NCI-H82 (cell line): ENCODE results near the gene PRR29.
"Not testable (repeated sequence)": the region's sequence is repeated elsewhere in the genome, so short reads cannot be mapped to it uniquely, and the experiment has no call there.

Experiments used
- DNase-seq: peaks from one replicate; lab custom pipeline; 2025; lab: John Stamatoyannopoulos, UW

The PRR29 gene

DNA sequence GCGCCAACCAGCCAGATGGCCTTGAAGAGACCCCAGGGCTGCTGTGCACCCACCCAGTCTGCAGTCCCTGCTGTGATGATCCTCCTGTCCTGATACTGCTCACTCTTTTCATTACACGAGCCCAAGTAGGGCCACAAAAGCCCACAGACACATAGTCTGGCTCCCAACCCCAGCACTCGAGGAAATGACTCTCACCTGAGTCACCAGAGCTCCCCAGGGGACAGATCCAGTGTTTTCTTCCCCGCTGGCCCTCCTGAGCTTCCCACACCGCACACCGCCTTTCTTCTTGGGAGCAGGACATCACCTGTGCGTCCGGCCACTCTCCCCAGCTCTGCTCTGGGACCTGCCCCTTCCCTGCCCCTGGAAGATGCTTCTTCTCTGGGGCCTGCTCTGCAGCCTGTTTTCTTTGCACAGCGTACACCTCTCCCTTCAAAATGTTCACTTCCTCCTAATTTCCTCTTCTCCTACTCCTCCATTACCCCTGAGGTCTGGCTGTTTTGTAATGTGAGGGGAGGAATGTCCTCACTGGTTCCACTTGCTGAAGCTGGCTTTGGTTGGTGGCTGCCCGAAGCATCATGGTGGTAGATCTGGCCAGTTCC is 23.5 kb upstream of the PRR29 start:
- no peak for DNase-seq

DNA sequence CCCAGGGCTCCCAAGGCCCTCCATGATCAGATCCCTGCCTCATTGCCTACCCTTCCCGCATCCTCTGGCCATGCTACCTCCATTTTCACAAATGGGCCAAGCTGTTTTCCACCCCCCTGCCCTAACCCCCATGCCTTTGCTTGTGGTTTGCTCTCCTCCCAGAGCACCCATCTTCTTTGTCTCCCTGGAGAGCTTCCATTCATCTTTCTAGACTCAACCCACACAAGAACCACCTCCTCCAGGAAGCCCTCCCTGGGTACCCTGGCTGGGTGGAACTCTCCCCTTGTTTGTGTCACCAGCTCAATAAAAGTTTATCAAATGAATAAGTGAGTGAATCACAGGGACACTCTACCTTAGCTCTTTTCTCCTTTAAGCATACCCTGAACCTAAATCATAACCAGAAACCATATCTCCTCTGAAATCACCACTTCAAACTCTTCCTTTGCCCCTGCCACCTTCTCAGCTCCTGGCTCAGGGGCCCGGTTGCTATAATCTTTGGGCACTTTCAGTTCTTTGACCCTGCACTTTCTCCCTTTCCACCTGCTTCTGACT is 22.5 kb upstream of the PRR29 start:
- no peak for DNase-seq

DNA sequence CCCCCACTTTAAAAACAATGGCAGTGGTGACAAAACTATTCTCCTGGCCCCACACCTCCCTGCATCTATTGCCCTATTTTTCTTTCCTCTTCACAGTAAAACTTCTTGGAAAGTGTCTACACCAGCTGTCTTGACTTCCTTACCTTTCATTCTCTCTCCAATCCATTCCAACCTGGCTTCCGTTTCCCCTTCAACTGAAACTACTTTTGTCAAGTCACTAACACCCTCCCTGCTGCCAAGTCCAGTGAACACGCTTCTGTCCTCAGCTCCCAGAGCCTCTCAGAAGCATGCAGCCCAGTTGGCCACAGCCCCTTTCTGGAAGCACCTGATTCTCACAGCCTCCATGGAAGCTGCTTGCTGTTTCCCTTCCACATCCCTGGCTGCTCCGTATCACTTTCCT is 21.4 kb upstream of the PRR29 start:
- DNase-seq, result no peak

DNA sequence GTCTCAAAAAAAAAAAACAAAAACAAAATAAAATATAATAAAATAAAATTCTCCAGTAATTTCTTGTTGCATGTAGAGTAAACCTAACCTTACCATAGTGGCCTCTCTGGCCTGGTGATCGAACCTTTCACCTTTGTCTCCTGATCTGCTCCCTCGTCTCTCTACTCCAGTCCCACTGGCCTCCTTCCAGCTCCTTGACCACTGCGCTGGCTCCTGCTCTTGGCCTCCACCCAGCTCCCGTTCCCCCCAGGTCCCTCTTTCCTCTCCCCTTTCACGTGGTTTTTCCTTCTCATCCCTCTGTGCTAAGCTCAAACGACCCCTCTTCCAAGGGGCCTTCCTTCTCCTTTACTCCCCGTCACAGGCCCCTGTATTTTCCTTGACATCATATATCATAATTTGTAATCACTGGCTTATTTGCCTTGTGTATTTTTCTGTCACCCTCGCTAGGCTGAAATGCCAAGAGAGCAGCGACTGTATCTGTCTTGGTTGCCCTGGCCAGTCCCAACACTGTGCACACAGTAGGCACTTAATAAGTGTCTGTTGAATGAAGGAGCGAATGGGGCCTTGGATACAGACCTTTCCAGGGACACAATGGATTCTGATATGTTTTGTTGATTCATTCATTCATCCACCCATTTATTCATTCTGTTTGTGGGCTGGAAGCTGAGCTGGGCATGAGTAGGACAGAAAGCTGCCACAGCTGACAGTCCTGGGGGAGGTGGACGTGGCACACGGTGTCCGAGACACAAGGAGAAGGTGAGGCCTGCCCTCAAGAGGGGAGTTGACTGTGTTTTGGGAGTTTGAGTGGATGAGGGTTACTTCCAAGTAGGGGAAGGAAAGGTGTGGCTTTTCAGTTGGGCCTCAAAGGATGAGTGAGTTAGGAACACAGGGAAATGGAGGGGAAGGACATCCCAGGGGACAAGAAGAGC is 19.6 kb upstream of the PRR29 start:
- no peak for DNase-seq

DNA sequence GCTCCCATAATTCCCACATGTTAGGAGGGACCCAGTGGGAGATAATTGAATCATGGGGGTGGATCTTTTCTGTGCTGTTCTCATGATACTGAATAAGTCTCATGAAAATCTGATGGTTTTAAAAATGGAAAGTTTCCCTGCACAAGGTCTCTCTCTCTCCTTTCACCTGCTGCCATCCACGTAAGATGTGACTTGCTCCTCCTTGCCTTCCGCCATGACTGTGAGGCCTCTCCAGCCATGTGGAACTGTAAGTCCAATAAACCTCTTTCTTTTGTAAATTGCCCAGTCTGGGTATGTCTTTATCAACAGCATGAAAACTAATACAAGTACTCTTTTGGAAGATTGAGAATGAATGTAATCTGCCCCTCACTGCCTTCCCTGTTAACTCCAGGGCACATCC is 15.5 kb upstream of the PRR29 start:
- DNase-seq, result not testable (repeated sequence)

DNA sequence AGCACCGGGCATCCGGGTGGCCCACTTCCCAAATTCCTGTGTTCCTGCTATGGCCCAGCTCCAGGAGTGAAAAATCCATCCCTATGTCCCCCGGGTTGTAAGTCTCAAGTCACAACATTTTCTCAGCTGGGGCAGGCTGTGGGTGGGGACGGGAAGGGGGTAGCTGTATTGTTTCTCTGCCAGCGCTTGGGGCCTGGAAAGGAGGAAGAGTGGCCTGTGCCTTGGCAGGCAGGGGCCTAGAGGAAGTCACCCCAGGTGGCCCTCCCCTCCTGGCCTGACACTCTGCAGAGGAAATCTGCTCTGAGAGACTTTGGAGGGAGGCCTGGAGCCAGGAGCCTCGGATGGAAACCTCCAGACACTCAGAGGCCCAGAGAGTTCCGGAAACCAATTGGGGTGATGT is 14.8 kb upstream of the PRR29 start:
- no peak for DNase-seq

DNA sequence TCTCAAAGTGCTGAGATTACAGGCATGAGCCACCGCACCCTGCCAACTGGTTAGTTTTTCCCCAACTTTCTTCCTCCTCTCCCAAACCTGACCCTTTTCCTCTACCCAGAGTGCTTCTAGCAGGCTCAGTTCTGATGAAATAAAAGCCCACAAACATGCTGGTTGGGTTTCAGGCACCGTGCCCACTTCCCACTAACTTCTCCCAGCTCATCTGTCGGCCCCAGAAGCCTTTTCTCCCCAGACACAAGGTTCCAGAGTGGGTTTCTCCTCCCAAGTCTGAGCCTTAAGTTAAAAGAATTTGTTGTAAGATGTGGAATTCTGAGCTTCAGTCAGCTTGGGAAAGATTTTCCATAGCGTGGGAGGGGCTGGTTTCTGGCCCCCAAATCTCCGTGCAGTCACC is 13.9 kb upstream of the PRR29 start:
- no peak for DNase-seq

DNA sequence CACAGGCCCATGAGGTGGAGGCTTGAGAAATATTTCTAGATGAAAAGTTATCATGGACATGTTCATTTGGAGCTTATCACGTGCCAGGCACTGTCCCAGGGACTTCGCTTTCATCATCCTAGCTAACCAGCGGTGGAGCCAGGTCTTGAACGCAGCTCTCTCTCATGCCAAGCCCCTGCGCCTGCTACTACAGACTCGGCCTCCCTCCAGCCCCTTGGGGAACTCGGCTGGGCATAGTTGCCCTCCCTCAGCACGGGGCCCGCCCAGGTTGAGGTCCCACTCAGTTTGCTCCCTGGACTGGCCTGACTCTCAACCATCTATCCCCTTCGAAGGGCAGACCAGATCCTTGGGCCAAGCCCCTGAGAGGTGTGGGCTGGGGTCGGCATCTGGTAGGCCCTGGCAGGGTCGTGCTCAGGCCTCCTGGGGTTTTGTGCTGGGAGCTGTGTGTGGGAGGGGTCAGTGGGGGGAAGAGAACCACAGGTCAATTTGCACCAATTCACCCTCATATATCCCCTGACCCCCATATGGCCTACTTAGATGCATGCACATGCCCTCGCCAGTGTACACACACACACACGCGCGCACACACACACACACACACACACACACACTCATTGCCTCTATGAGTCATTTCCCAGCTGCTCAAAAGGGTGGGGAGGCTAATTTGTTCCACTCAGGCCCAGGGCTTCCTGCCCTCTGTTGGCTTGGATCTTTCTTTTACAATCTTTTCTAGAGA is 13.3 kb upstream of the PRR29 start:
- DNase-seq, result no peak

DNA sequence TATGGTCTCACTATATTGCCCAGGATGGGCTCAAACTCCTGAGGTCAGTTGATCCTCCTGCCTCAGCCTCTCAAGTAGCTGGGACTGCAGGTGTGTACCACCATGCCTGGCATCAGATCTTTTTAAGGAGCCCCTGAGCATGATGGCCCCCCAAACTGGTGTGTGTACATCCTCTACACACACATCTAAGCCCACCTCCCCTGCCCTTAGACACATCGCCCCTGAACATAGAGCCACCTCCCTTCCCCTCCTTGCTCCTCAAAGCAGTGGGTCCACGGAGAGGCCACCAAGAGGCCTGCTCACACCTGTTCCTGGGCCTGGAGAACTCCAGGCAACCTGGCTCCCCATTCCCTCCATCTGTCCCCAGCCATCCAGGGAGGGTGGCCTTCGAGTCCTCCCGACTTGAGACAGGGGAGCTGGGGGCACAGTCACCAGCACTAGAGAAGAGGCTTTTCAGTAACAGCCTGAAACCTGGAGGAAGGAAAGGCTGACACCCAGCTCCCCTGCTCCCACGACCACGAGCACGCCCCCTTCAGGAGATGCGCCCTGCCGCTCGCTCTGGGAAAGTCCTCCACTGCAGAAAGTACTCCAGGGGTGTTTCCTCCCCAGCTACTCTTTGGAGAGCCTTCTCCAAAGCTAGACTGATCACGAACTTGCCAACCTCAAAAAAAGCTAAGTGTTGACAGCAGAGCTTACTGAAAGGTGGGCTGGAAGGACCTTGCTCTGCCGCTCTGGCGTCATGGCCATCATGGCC is 12.6 kb upstream of the PRR29 start:
- no peak for DNase-seq

DNA sequence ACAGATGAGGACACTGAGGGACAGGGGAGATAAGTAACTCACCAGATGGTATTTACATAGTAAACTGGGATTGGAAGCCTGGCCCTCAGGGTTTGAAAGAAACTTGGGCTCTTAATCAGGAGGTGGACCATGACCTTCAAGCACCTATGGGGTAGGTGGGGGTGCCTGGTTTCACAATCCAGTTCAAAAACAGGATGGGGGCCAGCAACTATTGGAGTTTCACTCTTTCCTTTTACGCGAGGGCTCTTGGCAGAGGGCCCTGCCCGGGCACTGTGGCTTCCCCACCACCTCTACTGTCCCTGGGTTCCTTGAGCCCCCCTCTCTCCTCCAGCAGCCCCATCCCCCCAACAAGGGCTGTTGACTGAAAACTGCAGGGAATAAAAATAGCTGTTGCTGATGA is 11.3 kb upstream of the PRR29 start:
- DNase-seq, result peak; percentile 81

DNA sequence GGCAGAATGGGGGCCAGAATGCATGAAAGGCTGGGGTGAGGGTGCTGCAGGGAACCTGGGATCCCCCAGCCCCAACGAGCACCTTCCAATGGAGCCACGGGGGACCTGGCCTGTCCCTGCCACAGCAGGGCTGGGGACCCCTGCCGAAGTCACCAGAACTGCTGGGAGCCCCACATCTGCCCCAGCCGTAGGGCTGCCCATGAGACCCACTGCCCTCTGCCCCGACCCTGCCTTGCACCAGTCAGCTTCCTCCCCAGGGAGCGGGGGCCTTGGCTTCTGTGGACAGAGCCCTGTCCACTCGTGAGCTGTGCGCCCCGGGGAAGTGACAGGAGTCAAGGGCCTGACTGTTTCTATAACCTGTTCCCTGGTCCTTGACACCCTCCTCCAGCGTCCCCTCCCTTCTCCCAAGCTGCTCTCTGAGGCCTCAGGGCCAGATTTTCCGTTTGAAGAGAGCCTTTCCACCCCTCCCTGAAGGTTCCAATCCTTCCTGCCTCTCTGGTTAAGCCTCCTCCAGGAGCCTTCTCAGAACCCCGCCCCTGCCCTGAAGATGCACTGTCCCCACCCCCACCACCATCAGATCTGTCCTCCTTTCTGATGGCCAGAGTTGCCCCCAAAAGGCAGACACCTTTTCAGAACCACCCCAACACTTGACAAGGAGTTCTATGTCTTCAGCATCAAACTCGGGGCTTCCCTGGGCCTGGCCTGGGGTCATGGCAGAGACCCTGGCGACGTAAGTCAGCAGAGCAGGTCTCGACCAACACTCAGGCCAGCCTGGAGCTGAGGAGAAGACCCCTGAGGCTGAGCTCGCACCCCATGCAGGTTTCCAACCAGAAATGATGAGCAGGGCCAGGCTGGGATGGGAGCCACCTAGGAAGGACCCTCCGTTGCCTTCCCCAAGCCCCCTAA is 10.7 kb upstream of the PRR29 start:
- DNase-seq, result peak; percentile 67

DNA sequence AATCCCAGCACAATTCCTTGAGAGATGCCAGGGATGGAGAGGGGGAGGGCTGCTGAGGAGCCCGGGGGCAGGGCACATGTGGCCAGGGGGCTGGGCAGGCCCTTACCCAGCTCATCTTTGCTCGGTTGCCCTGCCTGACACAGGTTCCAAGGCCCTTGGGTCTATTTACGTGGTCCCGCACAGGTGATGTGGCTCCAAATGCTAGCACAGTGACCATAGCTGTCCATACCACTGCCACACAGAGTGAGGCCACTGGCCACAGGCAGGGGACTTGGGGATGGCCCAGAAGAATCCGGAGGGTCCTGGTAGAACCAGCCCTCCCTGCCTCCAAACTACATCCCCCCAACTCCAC is 10.0 kb upstream of the PRR29 start:
- DNase-seq, result no peak

DNA sequence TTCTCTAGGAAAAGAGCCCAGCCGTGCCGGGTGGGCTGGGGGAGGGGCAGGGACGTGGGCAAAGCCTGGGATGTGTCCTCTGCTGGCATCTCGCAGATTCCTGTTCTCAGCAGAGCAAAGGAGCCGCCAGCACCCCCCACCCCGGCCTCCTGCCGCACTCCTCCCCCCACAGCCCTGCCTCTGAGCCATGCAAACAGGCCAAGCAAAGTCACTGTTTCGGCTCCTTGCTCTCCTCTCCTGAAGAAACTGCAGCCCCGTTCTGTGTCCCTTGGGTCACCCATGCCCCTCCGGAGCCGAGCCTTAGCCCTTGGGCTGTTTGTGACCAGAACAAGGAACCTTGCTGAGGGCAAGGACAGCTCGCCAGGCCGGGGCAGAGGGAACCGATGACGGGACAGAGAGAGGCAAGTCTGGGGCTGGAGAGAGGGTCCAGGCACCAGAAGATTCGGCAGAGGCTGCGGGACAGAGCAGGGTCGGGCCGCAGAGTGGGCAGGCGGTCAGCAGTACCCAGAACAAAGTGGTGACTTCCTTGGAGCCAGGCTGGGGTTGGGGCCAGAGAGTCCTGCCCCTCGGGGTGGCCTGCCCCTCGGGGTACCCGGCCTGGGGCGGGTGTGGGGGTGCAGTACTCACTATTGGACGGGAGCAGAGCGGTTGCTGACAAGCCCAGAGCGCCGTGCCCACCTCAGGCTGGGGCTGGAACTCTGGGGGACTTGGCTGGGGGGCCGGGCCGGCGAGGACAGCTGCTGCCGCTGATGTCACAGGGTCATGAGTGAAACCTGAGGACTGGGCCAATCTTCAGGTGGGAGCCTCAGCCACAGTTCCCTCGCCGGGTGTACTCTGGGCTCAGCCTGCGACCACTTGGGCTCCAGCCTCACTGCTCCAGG is 9.2 kb upstream of the PRR29 start:
- peak; percentile 38 for DNase-seq

DNA sequence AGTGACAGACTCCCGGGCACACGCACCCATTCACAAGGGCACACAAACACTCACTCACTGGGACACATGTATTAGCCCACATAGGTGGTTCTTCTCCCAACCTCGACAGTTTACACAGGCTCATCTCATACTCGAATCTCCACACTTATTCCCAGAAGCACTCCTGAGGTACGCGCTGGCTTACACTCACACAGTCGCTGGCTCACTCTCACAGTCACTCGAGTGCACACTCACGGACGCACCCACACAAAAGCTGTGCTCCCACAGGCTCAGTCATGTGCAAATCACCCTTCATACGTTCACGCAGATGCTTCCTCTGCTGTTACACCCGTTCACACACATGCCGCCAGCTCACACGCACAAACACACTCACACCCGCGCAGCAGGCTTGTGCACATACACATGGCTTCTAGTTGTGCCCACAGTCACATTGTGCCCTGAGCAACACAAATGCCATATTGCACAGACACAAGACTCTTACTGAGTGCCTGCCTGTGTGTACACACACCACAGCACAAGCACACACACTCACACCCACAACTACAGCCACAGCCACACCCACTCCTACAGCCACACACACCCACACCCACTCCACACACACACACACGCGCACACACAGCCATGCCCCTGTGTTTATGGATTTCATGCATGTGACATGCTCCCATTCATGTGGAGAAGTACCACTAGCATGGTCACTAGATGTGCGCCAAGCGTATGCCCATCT is 8.4 kb upstream of the PRR29 start:
- DNase-seq, result no peak

DNA sequence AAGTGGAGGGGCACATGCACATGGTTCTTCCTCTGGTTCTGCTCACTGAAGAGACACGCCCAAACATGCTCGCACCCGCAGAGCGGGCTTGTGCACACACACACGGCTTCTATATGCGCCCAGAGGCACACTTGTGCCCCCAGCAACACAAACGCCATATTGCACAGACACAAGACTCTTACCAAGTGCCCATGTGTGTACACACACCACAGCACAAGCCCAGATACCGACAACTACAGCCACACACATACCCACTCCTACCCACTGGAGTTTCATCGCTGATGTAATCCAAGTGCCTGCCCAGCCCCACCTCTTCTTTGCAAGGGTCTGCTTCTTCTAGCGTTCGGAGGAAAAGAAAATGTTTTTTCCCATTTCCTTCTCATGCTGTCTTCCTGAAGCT is 6.5 kb upstream of the PRR29 start:
- no peak for DNase-seq

DNA sequence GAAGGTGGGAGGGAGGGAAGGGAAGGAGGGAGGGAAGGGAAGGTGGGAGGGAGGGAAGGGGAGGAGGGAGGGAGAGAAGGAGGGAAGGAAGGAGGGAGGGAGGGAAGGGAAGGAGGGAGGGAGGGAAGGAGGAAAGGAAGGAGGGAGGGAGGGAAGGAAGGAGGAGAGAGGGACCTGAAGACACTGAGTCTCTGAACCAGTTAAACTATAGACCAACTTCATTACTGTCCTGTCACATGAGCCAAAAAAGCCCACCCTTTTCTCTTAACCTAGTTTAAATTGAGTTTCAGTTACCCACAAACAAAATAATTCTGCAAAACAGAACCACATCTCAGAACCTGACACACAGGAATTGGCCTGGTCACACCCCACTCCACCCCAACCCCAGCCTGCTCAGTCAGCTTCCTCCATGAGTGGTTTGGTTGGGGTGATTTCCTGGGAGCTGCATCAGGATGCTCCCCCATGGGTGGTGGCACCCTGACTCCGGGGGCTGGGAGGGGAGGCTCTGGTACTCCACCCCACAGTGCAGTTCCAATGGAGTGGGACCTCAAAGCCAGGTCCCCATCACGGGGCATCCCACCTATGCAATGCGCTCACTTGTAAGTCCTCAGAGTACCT is 4.7 kb upstream of the PRR29 start:
- DNase-seq, result no peak

DNA sequence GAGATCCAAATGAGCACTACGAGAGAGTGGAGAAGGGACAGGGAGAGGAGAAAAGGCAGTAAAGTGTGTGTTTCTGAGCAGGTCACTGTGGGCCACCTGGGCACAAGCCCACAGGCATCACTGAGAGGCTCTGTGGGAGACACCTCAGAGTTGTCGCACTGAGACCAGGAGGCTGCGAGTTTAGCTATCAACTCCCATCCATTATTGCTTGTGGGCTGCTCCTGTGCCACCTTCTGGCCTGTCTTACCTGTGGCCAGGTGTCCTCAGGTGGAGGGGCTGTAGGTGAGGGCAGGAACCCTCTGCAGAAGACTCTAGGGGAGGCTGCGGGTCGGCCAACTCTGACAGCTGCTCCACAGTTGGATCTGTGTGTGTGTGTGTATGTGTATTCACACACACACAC is 2.5 kb upstream of the PRR29 start:
- no peak for DNase-seq

DNA sequence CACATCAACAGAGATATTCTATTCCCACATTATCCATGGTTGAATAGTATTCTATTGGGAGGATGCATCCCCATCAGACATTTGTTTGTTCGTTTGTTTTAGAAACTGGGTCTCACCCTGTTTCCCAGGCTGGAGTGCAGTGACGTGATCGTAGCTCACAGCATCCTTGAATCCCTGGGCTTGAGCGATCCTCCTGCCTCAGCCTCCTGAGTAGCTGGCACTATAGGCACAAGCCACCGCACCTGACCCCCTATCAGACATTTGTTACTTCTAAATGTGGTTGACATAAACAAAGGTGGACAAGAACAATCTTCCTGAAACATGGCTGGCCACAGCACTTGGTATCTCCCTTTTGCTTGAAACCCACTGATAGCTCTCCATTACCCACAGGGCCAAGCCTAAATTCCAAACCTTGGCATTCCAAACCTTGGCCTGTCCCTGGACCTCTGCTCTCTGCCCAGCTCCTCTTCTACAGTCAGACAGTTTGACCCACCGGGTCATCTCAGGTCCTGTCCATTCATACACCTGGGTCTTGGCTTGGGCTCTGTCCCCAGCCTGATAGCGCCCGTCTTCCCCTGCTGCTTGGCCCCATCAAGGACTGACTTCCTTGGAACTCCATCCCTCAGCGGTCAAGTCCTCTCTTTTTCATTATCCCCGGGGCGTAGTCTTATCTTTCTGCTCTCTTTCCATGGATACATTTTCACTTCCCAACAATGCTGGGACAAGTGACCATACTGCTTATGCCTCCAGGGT is 1.5 kb upstream of the PRR29 start:
- no peak for DNase-seq
